Bronchial epithelial cell (primary cell): ENCODE results near the gene LEMD2. TPM values are rescaled to one million over a fixed set of nuclear protein-coding genes. Genes with fewer than 3 reads are reported as not detected.

Experiments used
- DNase-seq: peaks from one replicate; pipeline ENCODE4 v3.0.0-alpha.2; 2010; ENCODE audit warnings: low read depth
- FAIRE-seq: peaks from 2 replicates; lab custom pipeline; 2011; peaks lifted over from hg19 to GRCh38; lab: Jason Lieb, UNC
- H3K27me3 ChIP-seq: 2 replicates; pipeline ENCODE4 v1.5.1; 2011; ENCODE audit warnings: low read length; ENCODE audit not compliant: control insufficient read depth, insufficient read depth
- H3K36me3 ChIP-seq: 2 replicates; pipeline ENCODE4 v1.5.1; 2011; ENCODE audit warnings: low read length; ENCODE audit not compliant: control insufficient read depth, insufficient read depth
- H3K4me3 ChIP-seq: 2 replicates; pipeline ENCODE4 v1.5.1; 2011; ENCODE audit warnings: mild to moderate bottlenecking, low read depth, low read length, control low read depth
- CTCF ChIP-seq: IDR thresholded peaks from 2 replicates; pipeline ENCODE4 v1.5.1; 2011; ENCODE audit warnings: mild to moderate bottlenecking, moderate library complexity, low read length, control low read depth, inconsistent platforms; ENCODE audit not compliant: insufficient read depth, severe bottlenecking
- total RNA-seq: library from RNA; depleted of rRNA; stranded (reverse); fragments of >200 nt; gene quantifications from 2 replicates; pipeline ENCODE4 v1.2.1, GENCODE V29; 2014

The LEMD2 gene
- total RNA-seq, 1 donor from 2014 or later: 66.9 TPM

GRCh38 chr6:33762713-33763112, 26.2 kb downstream of the LEMD2 start:
- no peak for TF ChIP-seq CTCF
- no peak overlapping the region for H3K4me3 ChIP-seq
- FAIRE-seq (no peak), DNase-seq (no peak)
- H3K27me3 ChIP-seq: no peaks in the 10 kb centered on the region
- no peaks in the 10 kb centered on the region for H3K36me3 ChIP-seq

- no peaks in the 10 kb centered on the region for H3K36me3 ChIP-seq
- peak; percentile 93 for TF ChIP-seq CTCF
- no peaks in the 10 kb centered on the region for H3K27me3 ChIP-seq
- peak; percentile 60 for DNase-seq
- H3K4me3 ChIP-seq: no peak overlapping the region
- no peak for FAIRE-seq
These were observed 26.9 kb downstream of the LEMD2 start for GRCh38 chr6:33761922-33762629.

GRCh38 chr6:33761581-33761921, 27.4 kb downstream of the LEMD2 start:
- Histone ChIP-seq H3K27me3 (no peaks in the 10 kb centered on the region), H3K36me3 (no peaks in the 10 kb centered on the region), H3K4me3 (no peak overlapping the region)
- no peak for FAIRE-seq
- TF ChIP-seq CTCF: no peak
- no peak for DNase-seq

GRCh38 chr6:33759887-33760629, 28.9 kb downstream of the LEMD2 start:
- Histone ChIP-seq H3K36me3 (no peaks in the 10 kb centered on the region), H3K4me3 (no peak overlapping the region), H3K27me3 (no peaks in the 10 kb centered on the region)
- TF ChIP-seq CTCF: no peak
- DNase-seq (no peak), FAIRE-seq (no peak)

- FAIRE-seq (no peak), DNase-seq (peak; percentile 54)
- Histone ChIP-seq H3K27me3 (no peaks in the 10 kb centered on the region), H3K36me3 (no peaks in the 10 kb centered on the region), H3K4me3 (no peak overlapping the region)
- TF ChIP-seq CTCF: no peak
These were observed 30.1 kb downstream of the LEMD2 start for GRCh38 chr6:33758815-33759216.

- no peak for FAIRE-seq
- no peaks in the 10 kb centered on the region for H3K36me3 ChIP-seq
- no peak for DNase-seq
- no peak for TF ChIP-seq CTCF
- no peaks in the 10 kb centered on the region for H3K27me3 ChIP-seq
- no peak overlapping the region for H3K4me3 ChIP-seq
These were observed 31.0 kb downstream of the LEMD2 start for GRCh38 chr6:33757906-33758305.
